ENCODE measurements around the gene PCBP3. TPM values are rescaled to one million over a fixed set of nuclear protein-coding genes. Genes with fewer than 3 reads are reported as not detected.
"Not testable (repeated sequence)": the region's sequence is repeated elsewhere in the genome, so short reads cannot be mapped to it uniquely, and the experiment has no call there.

PCBP3 gene
- total RNA-seq, 2 experiments from 2014 or later, result 3.4 to 3.9 TPM

GRCh38 chr21:45951676-45952075 lies 308.2 kb downstream of the PCBP3 start:
- H3K9me3 Mint-ChIP-seq, result no peaks in the 10 kb centered on the region
- DNase-seq, result no peak
- no peaks in the 10 kb centered on the region for H3K36me3 Mint-ChIP-seq (ENCODE audit: low read depth)
- no peak overlapping the region for H3K27ac Mint-ChIP-seq
- H3K4me1 Mint-ChIP-seq, result no peaks in the 10 kb centered on the region
- ChIA-PET POLR2A (no interaction called here), CTCF (no interaction called here)
- peaks cover 10% of the 10 kb centered on the region for H3K27me3 Mint-ChIP-seq
- no peak overlapping the region for H3K4me3 Mint-ChIP-seq

- H3K27me3 Mint-ChIP-seq, result peaks cover 10% of the 10 kb centered on the region
- DNase-seq; H3K4me1 Mint-ChIP-seq; H3K4me3 Mint-ChIP-seq; POLR2A ChIA-PET; H3K27ac Mint-ChIP-seq; H3K36me3 Mint-ChIP-seq (ENCODE audit: low read depth); CTCF ChIA-PET; H3K9me3 Mint-ChIP-seq: not testable (repeated sequence)
These were observed 309.0 kb downstream of the PCBP3 start for GRCh38 chr21:45952527-45952926.

- no peaks in the 10 kb centered on the region for H3K36me3 Mint-ChIP-seq (ENCODE audit: low read depth)
- H3K9me3 Mint-ChIP-seq, result no peaks in the 10 kb centered on the region
- POLR2A ChIA-PET, result no interaction called here
- DNase-seq, result no peak
- CTCF ChIA-PET, result no interaction called here
- H3K4me1 Mint-ChIP-seq, result no peaks in the 10 kb centered on the region
- H3K4me3 Mint-ChIP-seq, result no peak overlapping the region
- H3K27ac Mint-ChIP-seq, result no peak overlapping the region
- H3K27me3 Mint-ChIP-seq, result peaks cover 10% of the 10 kb centered on the region
These were observed 309.4 kb downstream of the PCBP3 start for GRCh38 chr21:45952974-45953373.

- ChIA-PET POLR2A (no interaction called here), CTCF (no interaction called here)
- H3K4me1 Mint-ChIP-seq, result peaks cover 2% of the 10 kb centered on the region
- H3K9me3 Mint-ChIP-seq, result no peaks in the 10 kb centered on the region
- DNase-seq, result no peak
- no peak overlapping the region for H3K4me3 Mint-ChIP-seq
- no peak overlapping the region for H3K27ac Mint-ChIP-seq
- peaks cover 22% of the 10 kb centered on the region for H3K27me3 Mint-ChIP-seq
- H3K36me3 Mint-ChIP-seq (ENCODE audit: low read depth), result no peaks in the 10 kb centered on the region
These were observed 310.7 kb downstream of the PCBP3 start for GRCh38 chr21:45954261-45954660.

- Mint-ChIP-seq H3K27ac (no peak overlapping the region), H3K4me3 (no peak overlapping the region), H3K36me3 (ENCODE audit: low read depth) (no peaks in the 10 kb centered on the region), H3K4me1 (peaks cover 2% of the 10 kb centered on the region), H3K9me3 (no peaks in the 10 kb centered on the region), H3K27me3 (peaks cover 22% of the 10 kb centered on the region)
- DNase-seq, result no peak
- CTCF ChIA-PET, result no interaction called here
- POLR2A ChIA-PET, result no interaction called here
These were observed 311.4 kb downstream of the PCBP3 start for GRCh38 chr21:45954921-45955320.

- H3K27me3 Mint-ChIP-seq, result peaks cover 33% of the 10 kb centered on the region
- H3K36me3 Mint-ChIP-seq (ENCODE audit: low read depth), result no peaks in the 10 kb centered on the region
- CTCF ChIA-PET, result interaction anchor here (1.2 kb wide), 1 partner anchor 16 kb away, joined by 3 read pairs; no protein-coding TSS in a partner anchor
- DNase-seq, result no peak
- H3K4me1 Mint-ChIP-seq, result peaks cover 2% of the 10 kb centered on the region
- POLR2A ChIA-PET, result no interaction called here
- peaks cover 3% of the 10 kb centered on the region for H3K9me3 Mint-ChIP-seq
- H3K27ac Mint-ChIP-seq, result no peak overlapping the region
- H3K4me3 Mint-ChIP-seq, result no peak overlapping the region
These were observed 314.0 kb downstream of the PCBP3 start for GRCh38 chr21:45957551-45957950.

- ChIA-PET CTCF (interaction anchor here (1.2 kb wide), 1 partner anchor 16 kb away, joined by 3 read pairs; no protein-coding TSS in a partner anchor), POLR2A (no interaction called here)
- no peak for DNase-seq
These were observed 314.6 kb downstream of the PCBP3 start for GRCh38 chr21:45957981-45958600.

GRCh38 chr21:45959182-45959581 lies 315.7 kb downstream of the PCBP3 start:
- H3K4me3 Mint-ChIP-seq, result no peak overlapping the region
- DNase-seq, result no peak
- CTCF ChIA-PET, result no interaction called here
- POLR2A ChIA-PET, result interaction anchor here (0.5 kb wide), 1 partner anchor 300 kb away, joined by 3 read pairs; no protein-coding TSS in a partner anchor
- H3K36me3 Mint-ChIP-seq (ENCODE audit: low read depth), result no peaks in the 10 kb centered on the region
- peaks cover 2% of the 10 kb centered on the region for H3K4me1 Mint-ChIP-seq
- H3K27me3 Mint-ChIP-seq, result peaks cover 36% of the 10 kb centered on the region
- H3K9me3 Mint-ChIP-seq, result peaks cover 7% of the 10 kb centered on the region
- no peak overlapping the region for H3K27ac Mint-ChIP-seq

More at GRCh38 chr21:45957981-45958600, 314.6 kb downstream of the PCBP3 start:
- Mint-ChIP-seq H3K27me3 (peaks cover 33% of the 10 kb centered on the region), H3K36me3 (ENCODE audit: low read depth) (no peaks in the 10 kb centered on the region), H3K4me1 (peaks cover 2% of the 10 kb centered on the region), H3K4me3 (no peak overlapping the region), H3K9me3 (peaks cover 3% of the 10 kb centered on the region), H3K27ac (no peak overlapping the region)

GRCh38 chr21:45959779-45960390 lies 316.4 kb downstream of the PCBP3 start:
- peaks cover 8% of the 10 kb centered on the region for H3K9me3 Mint-ChIP-seq
- CTCF ChIA-PET, result no interaction called here
- no peak overlapping the region for H3K27ac Mint-ChIP-seq
- peaks cover 37% of the 10 kb centered on the region for H3K27me3 Mint-ChIP-seq
- no peaks in the 10 kb centered on the region for H3K36me3 Mint-ChIP-seq (ENCODE audit: low read depth)
- no peak overlapping the region for H3K4me3 Mint-ChIP-seq
- H3K4me1 Mint-ChIP-seq, result peaks cover 2% of the 10 kb centered on the region
- no peak for DNase-seq
- POLR2A ChIA-PET, result no interaction called here

GRCh38 chr21:45961408-45961807 lies 317.9 kb downstream of the PCBP3 start:
- CTCF ChIA-PET; H3K4me3 Mint-ChIP-seq; H3K9me3 Mint-ChIP-seq; POLR2A ChIA-PET; H3K4me1 Mint-ChIP-seq; H3K27ac Mint-ChIP-seq; H3K36me3 Mint-ChIP-seq (ENCODE audit: low read depth); DNase-seq: not testable (repeated sequence)
- peaks cover 32% of the 10 kb centered on the region for H3K27me3 Mint-ChIP-seq

GRCh38 chr21:45962531-45963231 lies 319.2 kb downstream of the PCBP3 start:
- H3K36me3 Mint-ChIP-seq (ENCODE audit: low read depth), result no peaks in the 10 kb centered on the region
- no peak for DNase-seq
- POLR2A ChIA-PET, result no interaction called here
- H3K9me3 Mint-ChIP-seq, result peaks cover 8% of the 10 kb centered on the region
- H3K27me3 Mint-ChIP-seq, result peaks cover 30% of the 10 kb centered on the region
- H3K4me3 Mint-ChIP-seq, result no peak overlapping the region
- H3K27ac Mint-ChIP-seq, result no peak overlapping the region
- H3K4me1 Mint-ChIP-seq, result peaks cover 2% of the 10 kb centered on the region
- CTCF ChIA-PET, result no interaction called here

GRCh38 chr21:45963232-45963570 lies 319.7 kb downstream of the PCBP3 start:
- H3K27me3 Mint-ChIP-seq, result peaks cover 28% of the 10 kb centered on the region
- ChIA-PET CTCF (no interaction called here), POLR2A (no interaction called here)
- H3K4me3 Mint-ChIP-seq, result no peak overlapping the region
- H3K27ac Mint-ChIP-seq, result no peak overlapping the region
- no peaks in the 10 kb centered on the region for H3K36me3 Mint-ChIP-seq (ENCODE audit: low read depth)
- H3K9me3 Mint-ChIP-seq, result peaks cover 8% of the 10 kb centered on the region
- peaks cover under 1% of the 10 kb centered on the region for H3K4me1 Mint-ChIP-seq
- DNase-seq, result no peak

- peaks cover 19% of the 10 kb centered on the region for H3K27me3 Mint-ChIP-seq
- no peaks in the 10 kb centered on the region for H3K36me3 Mint-ChIP-seq (ENCODE audit: low read depth)
- ChIA-PET CTCF (no interaction called here), POLR2A (no interaction called here)
- no peak overlapping the region for H3K4me3 Mint-ChIP-seq
- H3K4me1 Mint-ChIP-seq, result no peaks in the 10 kb centered on the region
- no peak for DNase-seq
- peaks cover 8% of the 10 kb centered on the region for H3K9me3 Mint-ChIP-seq
- no peak overlapping the region for H3K27ac Mint-ChIP-seq
These were observed 321.1 kb downstream of the PCBP3 start for GRCh38 chr21:45964649-45965048.
